T follicular helper cell (primary cell): ENCODE data around the gene GALK1.

ENCODE experiments used
- DNase-seq: peaks from one replicate; pipeline ENCODE4 v3.0.0-alpha.2; 2020; ENCODE audit warnings: low read depth

Gene GALK1

GRCh38 chr17:75725504-75725903 is 39.5 kb downstream of the GALK1 start:
- DNase-seq = no peak

GRCh38 chr17:75724016-75725003 is 40.7 kb downstream of the GALK1 start:
- no peak for DNase-seq

GRCh38 chr17:75723171-75723930 is 41.6 kb downstream of the GALK1 start:
- DNase-seq = no peak

GRCh38 chr17:75722542-75723095 is 42.4 kb downstream of the GALK1 start:
- no peak for DNase-seq

- no peak for DNase-seq
Observed at GRCh38 chr17:75722076-75722475, 42.9 kb downstream of the GALK1 start.

- DNase-seq = no peak
Observed at GRCh38 chr17:75721463-75722011, 43.5 kb downstream of the GALK1 start.

- peak; percentile 53 for DNase-seq
Observed at GRCh38 chr17:75720656-75721462, 44.1 kb downstream of the GALK1 start, which contains the start of gene ITGB4. Gene ITGB4 (plus strand): TSS chr17:75721459. CDS start chr17:75724704, 3,245 bp downstream.

GRCh38 chr17:75719732-75720131 is 45.3 kb downstream of the GALK1 start:
- no peak for DNase-seq

GRCh38 chr17:75712446-75712845 is 52.5 kb downstream of the GALK1 start:
- DNase-seq = no peak
